DOHH2 (cell line): ENCODE data around the gene AGO4.

Experiments
- EZH2phosphoT487 ChIP-seq: fragments of 200-600 bp; sonication (generic); IDR thresholded peaks from 2 replicates; pipeline ENCODE4 v1.6.1; 2017; ENCODE audit warnings: borderline replicate concordance, mild to moderate bottlenecking, antibody characterized with exemption, low read length, moderate library complexity, mixed read lengths
- TF ChIP-seq, protein P1 (sequence below): fragments of 200-600 bp; sonication (generic); IDR thresholded peaks from one replicate; pipeline ENCODE4 v1.5.1; 2014; ENCODE audit warnings: antibody characterized with exemption, mild to moderate bottlenecking, low read depth, low read length; ENCODE audit not compliant: poor library complexity, severe bottlenecking

- TF ChIP-seq, protein P1, sequence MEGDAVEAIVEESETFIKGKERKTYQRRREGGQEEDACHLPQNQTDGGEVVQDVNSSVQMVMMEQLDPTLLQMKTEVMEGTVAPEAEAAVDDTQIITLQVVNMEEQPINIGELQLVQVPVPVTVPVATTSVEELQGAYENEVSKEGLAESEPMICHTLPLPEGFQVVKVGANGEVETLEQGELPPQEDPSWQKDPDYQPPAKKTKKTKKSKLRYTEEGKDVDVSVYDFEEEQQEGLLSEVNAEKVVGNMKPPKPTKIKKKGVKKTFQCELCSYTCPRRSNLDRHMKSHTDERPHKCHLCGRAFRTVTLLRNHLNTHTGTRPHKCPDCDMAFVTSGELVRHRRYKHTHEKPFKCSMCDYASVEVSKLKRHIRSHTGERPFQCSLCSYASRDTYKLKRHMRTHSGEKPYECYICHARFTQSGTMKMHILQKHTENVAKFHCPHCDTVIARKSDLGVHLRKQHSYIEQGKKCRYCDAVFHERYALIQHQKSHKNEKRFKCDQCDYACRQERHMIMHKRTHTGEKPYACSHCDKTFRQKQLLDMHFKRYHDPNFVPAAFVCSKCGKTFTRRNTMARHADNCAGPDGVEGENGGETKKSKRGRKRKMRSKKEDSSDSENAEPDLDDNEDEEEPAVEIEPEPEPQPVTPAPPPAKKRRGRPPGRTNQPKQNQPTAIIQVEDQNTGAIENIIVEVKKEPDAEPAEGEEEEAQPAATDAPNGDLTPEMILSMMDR: no peak
- TF ChIP-seq EZH2phosphoT487: no peak
Measured at GRCh38 chr1:35887508-35887907, 79.7 kb downstream of the AGO4 start.
